Ishikawa (cell line): ENCODE results near the gene PREX1.

Source experiments
- CEBPB ChIP-seq: IDR thresholded peaks from 2 replicates; pipeline ENCODE4 v1.6.1; 2012
- CREB1 ChIP-seq: IDR thresholded peaks from 2 replicates; pipeline ENCODE4 v1.6.1; 2012; ENCODE audit warnings: low read depth
- EGR1 ChIP-seq: IDR thresholded peaks from 2 replicates; pipeline ENCODE4 v1.6.1; 2012
- EP300 ChIP-seq: IDR thresholded peaks from 2 replicates; pipeline ENCODE4 v1.6.1; 2012; ENCODE audit warnings: borderline replicate concordance
- FOXM1 ChIP-seq: IDR thresholded peaks from 2 replicates; pipeline ENCODE4 v1.6.1; 2012; ENCODE audit warnings: low read depth, borderline replicate concordance
- MAX ChIP-seq: IDR thresholded peaks from 2 replicates; pipeline ENCODE4 v1.6.1; 2012
- NFIC ChIP-seq: IDR thresholded peaks from 2 replicates; pipeline ENCODE4 v1.6.1; 2012
- RAD21 ChIP-seq: IDR thresholded peaks from 2 replicates; pipeline ENCODE4 v1.6.1; 2012; ENCODE audit warnings: low read depth
- REST ChIP-seq: IDR thresholded peaks from 2 replicates; pipeline ENCODE4 v1.6.1; 2012; ENCODE audit warnings: low read depth, mild to moderate bottlenecking
- TAF1 ChIP-seq: IDR thresholded peaks from 2 replicates; pipeline ENCODE4 v1.6.1; 2012; ENCODE audit warnings: low read depth, mild to moderate bottlenecking
- TCF12 ChIP-seq: IDR thresholded peaks from 2 replicates; pipeline ENCODE4 v1.6.1; 2012; ENCODE audit warnings: low read depth
- TEAD4 ChIP-seq: IDR thresholded peaks from 2 replicates; pipeline ENCODE4 v1.6.1; 2012
- USF1 ChIP-seq: IDR thresholded peaks from 2 replicates; pipeline ENCODE4 v1.6.1; 2012
- YY1 ChIP-seq: IDR thresholded peaks from 2 replicates; pipeline ENCODE4 v1.6.1; 2012; ENCODE audit warnings: low read depth
- ZBTB7A ChIP-seq: IDR thresholded peaks from 2 replicates; pipeline ENCODE4 v1.6.1; 2012; ENCODE audit warnings: low read depth

PREX1 gene

GRCh38 chr20:48669946-48670605 is 157.7 kb downstream of the PREX1 start:
- no peak for TF ChIP-seq YY1
- TF ChIP-seq ZBTB7A = no peak
- TF ChIP-seq CREB1 = no peak
- no peak for TF ChIP-seq NFIC
- no peak for TF ChIP-seq EGR1
- no peak for TF ChIP-seq FOXM1
- no peak for TF ChIP-seq USF1
- no peak for TF ChIP-seq TEAD4
- no peak for TF ChIP-seq EP300
- no peak for TF ChIP-seq CEBPB
- TF ChIP-seq REST = no peak
- no peak for TF ChIP-seq TCF12
- no peak for TF ChIP-seq MAX
- TF ChIP-seq TAF1 = no peak
- TF ChIP-seq RAD21 = no peak

- TF ChIP-seq EGR1 (no peak), MAX (no peak), FOXM1 (no peak), ZBTB7A (no peak), EP300 (no peak), TCF12 (no peak), TAF1 (no peak), REST (no peak), TEAD4 (no peak), CREB1 (no peak)
Observed at GRCh38 chr20:48668451-48668946, 159.3 kb downstream of the PREX1 start.

GRCh38 chr20:48667889-48668413 is 159.8 kb downstream of the PREX1 start:
- TF ChIP-seq REST = peak; percentile 32; the same call in 1 of the 2 replicates
- no peak for TF ChIP-seq TAF1

- TF ChIP-seq REST = no peak
- TF ChIP-seq RAD21 = no peak
- no peak for TF ChIP-seq YY1
- TF ChIP-seq FOXM1 = no peak
- no peak for TF ChIP-seq NFIC
- TF ChIP-seq CEBPB = no peak
- no peak for TF ChIP-seq TCF12
- TF ChIP-seq TEAD4 = no peak
- TF ChIP-seq CREB1 = no peak
- no peak for TF ChIP-seq EP300
- no peak for TF ChIP-seq TAF1
- no peak for TF ChIP-seq USF1
- TF ChIP-seq ZBTB7A = no peak
- TF ChIP-seq MAX = no peak
- no peak for TF ChIP-seq EGR1
Observed at GRCh38 chr20:48667481-48667880, 160.3 kb downstream of the PREX1 start.
